H1 (cell line): ENCODE results near the gene NR2F1-AS1. TPM values are rescaled to one million over a fixed set of nuclear protein-coding genes. Genes with fewer than 3 reads are reported as not detected.
A peak's percentile ranks its signal among the peaks of the same experiment; 100 is the strongest.

ENCODE experiments used
- CTCF ChIA-PET: fragments of 300-600 bp; sonication (Branson Sonifier 250); formaldehyde crosslinking; loops from one replicate; lab custom pipeline; 2021; ENCODE audit not compliant: partially characterized antibody; lab: Charles Lee
- POLR2A ChIA-PET: fragments of 300-600 bp; sonication (Branson Sonifier 250); formaldehyde crosslinking; loops from one replicate; lab custom pipeline; 2021; ENCODE audit warnings: inconsistent platforms; ENCODE audit not compliant: partially characterized antibody; lab: Charles Lee
- DNase-seq, 2 experiments: peaks; one replicate each; pipeline versions ENCODE4 v3.0.0 to v3.0.0-alpha.2; 2010 to 2022; ENCODE audit warnings: low spot score in 2 of 2, low read depth in 1 of 2, mixed read lengths in 1 of 2
- FAIRE-seq: peaks from 2 replicates; lab custom pipeline; 2011; peaks lifted over from hg19 to GRCh38; lab: Jason Lieb, UNC
- H2AFZ ChIP-seq: 2 replicates; pipeline ENCODE4 v1.8.1; 2012; ENCODE audit warnings: low read length, inconsistent platforms
- H2AK5ac ChIP-seq: 2 replicates; pipeline ENCODE4 v1.6.1; 2013; ENCODE audit warnings: low read depth, low read length
- H2BK120ac ChIP-seq: replicated peaks from 2 replicates; pipeline ENCODE3; 2013; ENCODE audit warnings: low read depth, low read length, inconsistent platforms
- H2BK12ac ChIP-seq: 2 replicates; pipeline ENCODE4 v1.6.1; 2013; ENCODE audit warnings: low read depth, low read length
- H2BK15ac ChIP-seq: 2 replicates; pipeline ENCODE4 v1.6.1; 2013; ENCODE audit warnings: low read length
- H2BK20ac ChIP-seq: 2 replicates; pipeline ENCODE4 v1.6.1; 2013; ENCODE audit warnings: low read length
- H2BK5ac ChIP-seq: 2 replicates; pipeline ENCODE4 v1.6.1; 2013; ENCODE audit warnings: low read depth, low read length
- H3K14ac ChIP-seq: 2 replicates; pipeline ENCODE4 v1.6.1; 2013; ENCODE audit warnings: inconsistent platforms; ENCODE audit not compliant: insufficient read length
- H3K18ac ChIP-seq: 2 replicates; pipeline ENCODE4 v1.6.1; 2013; ENCODE audit warnings: low read length; ENCODE audit errors: extremely low read depth
- H3K23ac ChIP-seq: 2 replicates; pipeline ENCODE4 v1.6.1; 2013; ENCODE audit warnings: inconsistent platforms; ENCODE audit not compliant: insufficient read length
- H3K23me2 ChIP-seq: 2 replicates; pipeline ENCODE4 v1.6.1; 2013; ENCODE audit warnings: low read depth, low read length
- H3K27ac ChIP-seq: 2 replicates; pipeline ENCODE4 v1.6.1; 2011; ENCODE audit warnings: low read depth, low read length, inconsistent platforms
- H3K27me3 ChIP-seq, 4 experiments: replicated peaks in 1 of 4; 1 replicate in 1 of 4; 2 replicates in 3 of 4; pipeline versions ENCODE4 v1.6.1 to v1.8.1; 2011 to 2013; ENCODE audit warnings: low read length in 3 of 4, mild to moderate bottlenecking in 3 of 4, inconsistent platforms in 2 of 4, mixed read lengths in 2 of 4, moderate library complexity in 1 of 4; ENCODE audit not compliant: control insufficient read depth in 3 of 4, insufficient read depth in 3 of 4; ENCODE audit errors: extremely low read depth in 1 of 4
- H3K36me3 ChIP-seq, 4 experiments: 2 replicates each; pipeline versions ENCODE4 v1.6.1 to v1.8.1; 2011 to 2013; ENCODE audit warnings: mild to moderate bottlenecking in 4 of 4, low read length in 3 of 4, moderate library complexity in 2 of 4, control low read depth in 1 of 4, inconsistent platforms in 1 of 4; ENCODE audit not compliant: insufficient read depth in 4 of 4, control insufficient read depth in 2 of 4
- H3K4ac ChIP-seq: replicated peaks from 2 replicates; pipeline ENCODE3; 2013; ENCODE audit warnings: low read length, low read depth, mixed read lengths, inconsistent platforms; ENCODE audit not compliant: insufficient read length
- H3K4me1 ChIP-seq, 4 experiments: replicated peaks in 1 of 4; 1 replicate in 1 of 4; 2 replicates in 3 of 4; pipeline versions ENCODE4 v1.6.1 to v1.8.1; 2011 to 2013; ENCODE audit warnings: low read length in 3 of 4, inconsistent platforms in 2 of 4, mixed read lengths in 1 of 4; ENCODE audit not compliant: insufficient read depth in 4 of 4, control insufficient read depth in 3 of 4
- H3K4me2 ChIP-seq, 2 experiments: 2 replicates each; pipeline versions ENCODE4 v1.6.1 to v1.8.1; 2011 to 2013; ENCODE audit warnings: low read depth in 2 of 2, low read length in 2 of 2, control low read depth in 1 of 2, inconsistent platforms in 1 of 2, mild to moderate bottlenecking in 1 of 2; ENCODE audit not compliant: insufficient read depth in 1 of 2
- H3K4me3 ChIP-seq, 4 experiments: fragments of 200-600, 300-600 bp in 1 of 4; sonication (generic), shearing (Covaris generic), sonication (Bioruptor Twin) in 1 of 4; 2 replicates each; pipeline versions ENCODE4 v1.5.1 to v1.8.1; 2011 to 2016; ENCODE audit warnings: low read length in 4 of 4, low read depth in 3 of 4, control low read depth in 2 of 4, inconsistent platforms in 2 of 4, mild to moderate bottlenecking in 2 of 4, mixed read lengths in 1 of 4, moderate library complexity in 1 of 4; ENCODE audit not compliant: insufficient read depth in 2 of 4; ENCODE audit errors: extremely low read depth in 1 of 4
- H3K56ac ChIP-seq: replicated peaks from 2 replicates; pipeline ENCODE3; 2013; ENCODE audit warnings: low read depth, mild to moderate bottlenecking, mixed read lengths, low read length, inconsistent platforms; ENCODE audit not compliant: insufficient read length
- H3K79me1 ChIP-seq: 2 replicates; pipeline ENCODE4 v1.6.1; 2013; ENCODE audit warnings: low read depth, low read length, control low read depth
- H3K79me2 ChIP-seq, 2 experiments: 2 replicates each; pipeline versions ENCODE4 v1.6.1 to v1.8.1; 2012 to 2013; ENCODE audit warnings: low read length in 2 of 2, mild to moderate bottlenecking in 2 of 2, inconsistent platforms in 1 of 2; ENCODE audit not compliant: insufficient read depth in 2 of 2, control insufficient read depth in 1 of 2
- H3K9ac ChIP-seq, 4 experiments: replicated peaks in 1 of 4; 1 replicate in 1 of 4; 2 replicates in 3 of 4; pipeline versions ENCODE4 v1.6.1 to v1.8.1; 2011 to 2013; ENCODE audit warnings: low read depth in 3 of 4, low read length in 3 of 4, control low read depth in 2 of 4, mild to moderate bottlenecking in 2 of 4, moderate library complexity in 2 of 4, inconsistent platforms in 1 of 4; ENCODE audit errors: extremely low read depth in 1 of 4
- H3K9me3 ChIP-seq, 2 experiments: 2 replicates each; pipeline versions ENCODE4 v1.6.1 to v1.8.1; 2012 to 2013; ENCODE audit warnings: mild to moderate bottlenecking in 2 of 2, moderate library complexity in 2 of 2, control low read depth in 1 of 2, inconsistent platforms in 1 of 2, low read depth in 1 of 2, low read length in 1 of 2, mixed read lengths in 1 of 2; ENCODE audit not compliant: insufficient read depth in 2 of 2
- H4K20me1 ChIP-seq, 2 experiments: replicated peaks in 1 of 2; 2 replicates each; pipeline versions ENCODE3 to v1.8.1; 2011 to 2013; ENCODE audit warnings: inconsistent platforms in 2 of 2, low read length in 2 of 2, mild to moderate bottlenecking in 1 of 2; ENCODE audit not compliant: insufficient read depth in 2 of 2, control insufficient read depth in 1 of 2
- H4K5ac ChIP-seq: 2 replicates; pipeline ENCODE4 v1.6.1; 2013; ENCODE audit warnings: low read length, low read depth, mixed read lengths, inconsistent platforms; ENCODE audit not compliant: insufficient read length
- H4K8ac ChIP-seq: 2 replicates; pipeline ENCODE4 v1.8.0; 2013; ENCODE audit warnings: mild to moderate bottlenecking, moderate library complexity, low read length, inconsistent platforms; ENCODE audit not compliant: insufficient read depth; ENCODE audit errors: extremely low read depth
- H4K91ac ChIP-seq: replicated peaks from 2 replicates; pipeline ENCODE3; 2013; ENCODE audit warnings: low read length, mixed read lengths, inconsistent platforms; ENCODE audit not compliant: insufficient read length
- ATF2 ChIP-seq: IDR thresholded peaks from 2 replicates; pipeline ENCODE4 v1.6.1; 2012; ENCODE audit warnings: low read length, inconsistent platforms
- CBX8 ChIP-seq: fragments of 300-800, 300-1000 bp; sonication (generic); IDR thresholded peaks from 2 replicates; pipeline ENCODE4 v1.7.1; 2016; ENCODE audit warnings: low read depth, low read length, borderline replicate concordance
- EGR1 ChIP-seq: IDR thresholded peaks from 2 replicates; pipeline ENCODE4 v1.6.1; 2011; ENCODE audit warnings: low read depth, low read length, borderline replicate concordance
- EP300 ChIP-seq, 2 experiments: IDR thresholded peaks; 1 replicate in 1 of 2; 2 replicates in 1 of 2; pipeline ENCODE4 v1.6.1; 2011 to 2012; ENCODE audit warnings: low read depth in 2 of 2, low read length in 2 of 2, mild to moderate bottlenecking in 2 of 2, borderline replicate concordance in 1 of 2, inconsistent platforms in 1 of 2, moderate library complexity in 1 of 2
- POLR2AphosphoS5 ChIP-seq: IDR thresholded peaks from 2 replicates; pipeline ENCODE4 v1.6.1; 2011; ENCODE audit warnings: low read depth, low read length
- SP4 ChIP-seq: IDR thresholded peaks from 2 replicates; pipeline ENCODE4 v1.6.1; 2012; ENCODE audit warnings: low read length, inconsistent platforms
- polyA plus RNA-seq, 7 experiments: library from polyadenylated mRNA; depleted of rRNA in 3 of 7; stranded (reverse) in 5 of 7; unstranded in 2 of 7; fragments of >200 nt in 5 of 7; fragments of 200-250 nt in 2 of 7; gene quantifications; 1 replicate in 5 of 7; 2 replicates in 1 of 7; 4 replicates in 1 of 7; pipeline versions ENCODE4 v1.2.1 to v1.2.3, GENCODE V29; 2011 to 2013; ENCODE audit warnings: missing spikeins in 2 of 7, mixed read lengths in 2 of 7
- total RNA-seq: library from RNA; stranded (reverse); fragmentation: NEBNext Ultra II Directional; extraction: Animal tissue kit (Norgen Biotek cat#: 25700); gene quantifications from 2 replicates; pipeline ENCODE4 v1.2.1, GENCODE V29; 2021

The NR2F1-AS1 gene
- total and polyA plus RNA-seq, 2 of the 8 experiments (the other 6 are each of a cell fraction or from before 2014, with no cell fraction given) = 1.6 to 5.6 TPM

- no peak overlapping the region for H2BK12ac ChIP-seq
- H3K4me1 ChIP-seq = peaks cover 5 to 8% (median 6%) of the 10 kb centered on the region in 4 experiments; a peak in 5 of 7 replicates
- H3K4me3 ChIP-seq = peak overlapping the region in 1 of 4 experiments; percentile 25; a peak in 1 of 8 replicates
- no peak overlapping the region for H3K56ac ChIP-seq
- peak overlapping the region in 1 of 2 experiments; percentile 66; a peak in 1 of 4 replicates for H3K4me2 ChIP-seq
- no peak overlapping the region for H2BK15ac ChIP-seq
- no peak overlapping the region for H3K9ac ChIP-seq
- H4K20me1 ChIP-seq = peaks cover 11% of the 10 kb centered on the region in 2 experiments
- TF ChIP-seq POLR2AphosphoS5 (no peak), ATF2 (no peak), EGR1 (no peak), SP4 (no peak), CBX8 (no peak), EP300 (IDR thresholded peaks at IDR 0.05; ENCODE audit: borderline replicate concordance in 1 of 2, low read depth in 2 of 2, low read length in 2 of 2) (no peak)
- H3K23me2 ChIP-seq = no peaks in the 10 kb centered on the region
- H3K27me3 ChIP-seq = peaks cover 67 to 98% (median 86%) of the 10 kb centered on the region in 4 experiments
- H2AFZ ChIP-seq = no peak overlapping the region
- H4K8ac ChIP-seq = no peak overlapping the region
- H2BK20ac ChIP-seq = no peak overlapping the region
- FAIRE-seq (no peak), DNase-seq (no peak)
- no peak overlapping the region for H2BK120ac ChIP-seq
- H3K14ac ChIP-seq = no peak overlapping the region
- no peak overlapping the region for H2BK5ac ChIP-seq
- H3K23ac ChIP-seq = no peak overlapping the region
- CTCF ChIA-PET = interaction anchor here (0.7 to 2.6 kb wide), 12 partner anchors 10 to 474 kb away, joined by 3 to 16 read pairs (median 4); no protein-coding TSS in a partner anchor
- no peak overlapping the region for H2AK5ac ChIP-seq
- no peaks in the 10 kb centered on the region for H3K79me1 ChIP-seq
- no peaks in the 10 kb centered on the region for H3K36me3 ChIP-seq
- H3K4ac ChIP-seq = no peak overlapping the region
- no peak overlapping the region for H3K18ac ChIP-seq
- no peaks in the 10 kb centered on the region for H3K79me2 ChIP-seq
- H4K91ac ChIP-seq = no peak overlapping the region
- POLR2A ChIA-PET = interaction anchor here (0.7 to 2.1 kb wide), 6 partner anchors 9 to 793 kb away, joined by 3 to 9 read pairs (median 4); no protein-coding TSS in a partner anchor
- H3K9me3 ChIP-seq = no peaks in the 10 kb centered on the region
- no peak overlapping the region for H3K27ac ChIP-seq
- no peak overlapping the region for H4K5ac ChIP-seq
Measured at GRCh38 chr5:93612855-93613243, 31.8 kb upstream of the NR2F1-AS1 start.
